Muscle layer of duodenum (tissue), 2 donors: Measurements from ENCODE around the gene NEUROD1.

Source experiments
- H3K27ac ChIP-seq: one replicate; pipeline ENCODE4 v1.7.0; 2013; ENCODE audit warnings: mild to moderate bottlenecking, low read length
- H3K27me3 ChIP-seq: one replicate; pipeline ENCODE4 v1.7.0; 2013; ENCODE audit warnings: low read depth, mild to moderate bottlenecking, control low read depth, low read length
- H3K36me3 ChIP-seq, 2 donors: one replicate each; pipeline ENCODE4 v1.7.0; 2013; ENCODE audit warnings: low read length in 2 of 2, control low read depth in 1 of 2, mild to moderate bottlenecking in 1 of 2; ENCODE audit not compliant: insufficient read depth in 2 of 2, control insufficient read depth in 1 of 2
- H3K4me1 ChIP-seq, 2 donors: one replicate each; pipeline ENCODE4 v1.7.0; 2013; ENCODE audit warnings: low read length in 2 of 2, mild to moderate bottlenecking in 2 of 2, control low read depth in 1 of 2, moderate library complexity in 1 of 2; ENCODE audit not compliant: insufficient read depth in 2 of 2, control insufficient read depth in 1 of 2
- H3K4me3 ChIP-seq, 2 donors: one replicate each; pipeline ENCODE4 v1.7.0; 2013; ENCODE audit warnings: low read length in 2 of 2, low read depth in 1 of 2, mild to moderate bottlenecking in 1 of 2
- H3K9me3 ChIP-seq, 2 donors: one replicate each; pipeline ENCODE4 v1.7.0; 2013; ENCODE audit warnings: low read length in 2 of 2, control low read depth in 1 of 2, mild to moderate bottlenecking in 1 of 2; ENCODE audit not compliant: control insufficient read depth in 1 of 2
- donor health status: healthy.

NEUROD1 gene

GRCh38 chr2:181690860-181691259 lies 10.5 kb upstream of the NEUROD1 start:
- no peaks in the 10 kb centered on the region for H3K36me3 ChIP-seq
- H3K4me1 ChIP-seq: no peaks in the 10 kb centered on the region
- H3K27me3 ChIP-seq: no peaks in the 10 kb centered on the region
- no peak overlapping the region for H3K27ac ChIP-seq
- H3K4me3 ChIP-seq: no peak overlapping the region
- no peaks in the 10 kb centered on the region for H3K9me3 ChIP-seq

- H3K27me3 ChIP-seq: peaks cover 36% of the 10 kb centered on the region
- H3K36me3 ChIP-seq: no peaks in the 10 kb centered on the region
- H3K4me1 ChIP-seq: peaks cover 0 to 26% of the 10 kb centered on the region in 2 donors
- no peak overlapping the region for H3K27ac ChIP-seq
- no peak overlapping the region for H3K4me3 ChIP-seq
- H3K9me3 ChIP-seq: no peaks in the 10 kb centered on the region
Observed at GRCh38 chr2:181686576-181687185, 6.4 kb upstream of the NEUROD1 start.

- Histone ChIP-seq H3K9me3 (no peaks in the 10 kb centered on the region), H3K4me3 (no peak overlapping the region), H3K36me3 (no peaks in the 10 kb centered on the region), H3K27me3 (peaks cover 51% of the 10 kb centered on the region), H3K27ac (no peak overlapping the region), H3K4me1 (peaks cover 0 to 40% of the 10 kb centered on the region in 2 donors)
Observed at GRCh38 chr2:181685150-181685688, 4.9 kb upstream of the NEUROD1 start.

- Histone ChIP-seq H3K27me3 (peaks cover 57% of the 10 kb centered on the region), H3K4me3 (peak overlapping the region in 1 of 2 donors; percentile 53), H3K9me3 (no peaks in the 10 kb centered on the region), H3K4me1 (peaks cover 0 to 40% of the 10 kb centered on the region in 2 donors), H3K36me3 (no peaks in the 10 kb centered on the region), H3K27ac (no peak overlapping the region)
Observed at GRCh38 chr2:181684454-181685149, 4.3 kb upstream of the NEUROD1 start.

GRCh38 chr2:181683518-181684453 lies 3.5 kb upstream of the NEUROD1 start:
- H3K4me1 ChIP-seq: peaks cover 0 to 40% of the 10 kb centered on the region in 2 donors
- no peak overlapping the region for H3K27ac ChIP-seq
- no peaks in the 10 kb centered on the region for H3K36me3 ChIP-seq
- peaks cover 65% of the 10 kb centered on the region for H3K27me3 ChIP-seq
- H3K4me3 ChIP-seq: peak overlapping the region in 1 of 2 donors; percentile 53
- no peaks in the 10 kb centered on the region for H3K9me3 ChIP-seq

GRCh38 chr2:181682795-181683517 lies 2.6 kb upstream of the NEUROD1 start:
- peak overlapping the region in 1 of 2 donors; percentile 53 for H3K4me3 ChIP-seq
- H3K27me3 ChIP-seq: peaks cover 70% of the 10 kb centered on the region
- H3K27ac ChIP-seq: no peak overlapping the region
- peaks cover 0 to 40% of the 10 kb centered on the region in 2 donors for H3K4me1 ChIP-seq
- no peaks in the 10 kb centered on the region for H3K36me3 ChIP-seq
- no peaks in the 10 kb centered on the region for H3K9me3 ChIP-seq

GRCh38 chr2:181682026-181682789 lies 1.9 kb upstream of the NEUROD1 start:
- Histone ChIP-seq H3K27me3 (peaks cover 74% of the 10 kb centered on the region), H3K36me3 (no peaks in the 10 kb centered on the region), H3K4me1 (peaks cover 0 to 40% of the 10 kb centered on the region in 2 donors), H3K4me3 (no peak overlapping the region), H3K27ac (no peak overlapping the region), H3K9me3 (no peaks in the 10 kb centered on the region)

- Histone ChIP-seq H3K36me3 (no peaks in the 10 kb centered on the region), H3K9me3 (no peaks in the 10 kb centered on the region), H3K4me1 (peaks cover 0 to 40% of the 10 kb centered on the region in 2 donors), H3K27me3 (peaks cover 74% of the 10 kb centered on the region), H3K4me3 (peak overlapping the region; percentile 19 to 44), H3K27ac (no peak overlapping the region)
Observed at GRCh38 chr2:181680937-181681811, 857 bp upstream of the NEUROD1 start.

GRCh38 chr2:181679544-181679979 lies 755 bp downstream of the NEUROD1 start:
- Histone ChIP-seq H3K4me3 (no peak overlapping the region), H3K36me3 (no peaks in the 10 kb centered on the region), H3K9me3 (no peaks in the 10 kb centered on the region), H3K27ac (no peak overlapping the region), H3K27me3 (peaks cover 70% of the 10 kb centered on the region), H3K4me1 (peaks cover 0 to 40% of the 10 kb centered on the region in 2 donors)
